PC-9 (cell line): ENCODE results near the gene PLPP3. TPM values are rescaled to one million over a fixed set of nuclear protein-coding genes. Genes with fewer than 3 reads are reported as not detected.

ENCODE experiments used
- BruUV-seq: library from RNA; stranded (reverse); fragments of 400-500 nt; replicated peaks from 2 replicates; lab custom pipeline; 2021; lab: Mats Ljungman, UMichigan
- CTCF ChIA-PET: fragments of 300-600 bp; sonication (Branson Sonifier 250); formaldehyde crosslinking; loops from one replicate; lab custom pipeline; 2022; ENCODE audit warnings: antibody characterized with exemption; lab: Charles Lee
- POLR2A ChIA-PET: fragments of 300-600 bp; sonication (Branson Sonifier 250); formaldehyde crosslinking; loops from one replicate; lab custom pipeline; 2022; ENCODE audit warnings: antibody characterized with exemption; ENCODE audit not compliant: unreplicated experiment; lab: Charles Lee
- DNase-seq, 2 experiments: peaks; one replicate each; pipeline versions ENCODE4 v3.0.0 to v3.0.0-alpha.2; 2015 to 2022; ENCODE audit warnings: mixed read lengths in 1 of 2
- H2AFZ ChIP-seq: fragments of 200-600 bp; sonication (generic); 2 replicates; pipeline ENCODE4 v1.8.1; 2017; ENCODE audit warnings: antibody characterized with exemption
- H3F3A ChIP-seq: fragments of 200-600 bp; sonication (generic); 2 replicates; pipeline ENCODE4 v1.8.1; 2017; ENCODE audit warnings: antibody characterized with exemption, mild to moderate bottlenecking, low read depth; ENCODE audit not compliant: insufficient read depth
- H3K27ac ChIP-seq: fragments of 200-600 bp; sonication (generic); 2 replicates; pipeline ENCODE4 v1.6.1; 2016; ENCODE audit warnings: mixed run types
- H3K27me3 ChIP-seq: fragments of 200-600 bp; sonication (generic); 2 replicates; pipeline ENCODE4 v1.6.1; 2016; ENCODE audit warnings: low read depth, mixed run types; ENCODE audit not compliant: insufficient read depth
- H3K36me3 ChIP-seq: fragments of 200-600 bp; sonication (generic); 2 replicates; pipeline ENCODE4 v1.6.1; 2016; ENCODE audit warnings: low read depth, mixed run types
- H3K4me1 ChIP-seq: fragments of 200-600 bp; sonication (generic); replicated peaks from 2 replicates; pipeline ENCODE4 v1.6.1; 2016; ENCODE audit warnings: mixed run types; ENCODE audit not compliant: insufficient read depth
- H3K4me2 ChIP-seq: fragments of 200-600 bp; sonication (generic); 2 replicates; pipeline ENCODE4 v1.6.1; 2017; ENCODE audit warnings: mixed run types
- H3K4me3 ChIP-seq: fragments of 200-600 bp; sonication (generic); 2 replicates; pipeline ENCODE4 v1.6.1; 2016; ENCODE audit warnings: mixed run types
- H3K79me2 ChIP-seq: fragments of 200-600 bp; sonication (generic); 2 replicates; pipeline ENCODE4 v1.6.1; 2017; ENCODE audit warnings: low read depth, mixed run types
- H3K9me2 ChIP-seq: fragments of 200-600 bp; sonication (generic); 2 replicates; pipeline ENCODE4 v1.8.1; 2017; ENCODE audit warnings: mild to moderate bottlenecking; ENCODE audit not compliant: insufficient read depth
- H3K9me3 ChIP-seq: fragments of 200-600 bp; sonication (generic); 2 replicates; pipeline ENCODE4 v1.8.1; 2016; ENCODE audit warnings: low read depth; ENCODE audit not compliant: insufficient read depth
- H4K20me1 ChIP-seq: fragments of 200-600 bp; sonication (generic); 2 replicates; pipeline ENCODE4 v1.8.1; 2017; ENCODE audit not compliant: insufficient read depth
- CTCF ChIP-seq: fragments of 200-600 bp; sonication (generic); conservative IDR thresholded peaks from 2 replicates; pipeline ENCODE4 v1.6.1; 2017; ENCODE audit warnings: mixed run types, antibody characterized with exemption, mild to moderate bottlenecking, moderate library complexity
- EZH2 ChIP-seq: fragments of 200-600 bp; sonication (generic); IDR thresholded peaks from 2 replicates; pipeline ENCODE4 v1.8.0; 2017; ENCODE audit warnings: antibody characterized with exemption, low read depth
- intact Hi-C: fragments of 100-400 bp; cut with micrococcal nuclease; formaldehyde crosslinking; loops from one replicate; pipeline ENCODE4 v1.10.0; 2022; ENCODE audit not compliant: unreplicated experiment
- total RNA-seq: library from RNA; stranded (reverse); gene quantifications from 2 replicates; pipeline ENCODE4 v1.2.3, GENCODE V29; 2021

Gene PLPP3
- total RNA-seq, 1 experiment from 2014 or later: 22.4 TPM

DNA sequence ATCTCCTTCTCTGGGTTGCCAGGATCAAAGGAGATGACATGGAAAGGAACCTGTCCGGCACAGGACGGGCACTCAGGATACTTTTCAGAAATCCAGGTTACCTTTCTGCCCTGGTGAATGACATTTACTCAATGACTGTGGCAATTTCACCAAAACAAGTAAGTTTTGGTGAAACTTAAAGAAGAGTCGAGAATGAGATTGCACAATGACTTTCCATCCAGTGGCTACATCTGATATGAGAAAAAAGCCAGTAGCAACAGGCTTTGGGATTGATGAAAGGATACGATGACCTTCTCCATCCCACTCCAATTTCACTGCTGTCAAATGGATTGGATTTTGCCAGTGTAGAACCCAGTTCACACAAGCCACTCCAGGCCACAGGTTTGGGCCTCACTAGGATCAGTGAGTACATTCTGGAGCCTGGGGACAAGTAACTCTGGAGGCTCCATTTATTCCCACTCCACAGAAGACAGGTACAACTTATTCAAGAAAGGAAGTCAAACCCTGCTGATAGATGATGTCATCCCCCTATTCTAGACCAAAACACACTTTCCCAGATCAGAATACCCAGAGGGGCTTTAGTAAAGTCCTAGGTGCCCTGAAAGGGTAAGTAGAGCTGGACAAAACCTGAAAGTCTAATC, 63.3 kb downstream of the PLPP3 start:
- no peak for TF ChIP-seq EZH2
- no peak for TF ChIP-seq CTCF
- Histone ChIP-seq H3K27me3 (no peaks in the 10 kb centered on the region), H3F3A (peaks cover 38% of the 10 kb centered on the region), H3K4me3 (peak overlapping the region; percentile 60), H4K20me1 (no peaks in the 10 kb centered on the region), H3K4me2 (peak overlapping the region; percentile 93), H3K79me2 (peaks cover 44% of the 10 kb centered on the region), H3K9me2 (no peaks in the 10 kb centered on the region), H2AFZ (0 out of 2 replicates have a peak overlapping the region, but pooled peaks have one; percentile 58), H3K36me3 (peaks cover 18% of the 10 kb centered on the region; the same call in 1 of the 2 replicates), H3K27ac (peak overlapping the region; percentile 99), H3K9me3 (no peaks in the 10 kb centered on the region), H3K4me1 (peaks cover 41% of the 10 kb centered on the region)
- CTCF ChIA-PET: interaction anchor here (0.7 kb wide), 1 partner anchor 817 kb away, joined by 4 read pairs; no protein-coding TSS in a partner anchor
- no peak for DNase-seq
- no TSS peak for BruUV-seq
- intact Hi-C loops: loop anchor here (5.0 to 10.0 kb wide), 3 partner anchors 139 to 1089 kb away; no protein-coding TSS in a partner anchor
- POLR2A ChIA-PET: interaction anchor here (0.7 kb wide), 1 partner anchor 1111 kb away, joined by 11 read pairs; no protein-coding TSS in a partner anchor

DNA sequence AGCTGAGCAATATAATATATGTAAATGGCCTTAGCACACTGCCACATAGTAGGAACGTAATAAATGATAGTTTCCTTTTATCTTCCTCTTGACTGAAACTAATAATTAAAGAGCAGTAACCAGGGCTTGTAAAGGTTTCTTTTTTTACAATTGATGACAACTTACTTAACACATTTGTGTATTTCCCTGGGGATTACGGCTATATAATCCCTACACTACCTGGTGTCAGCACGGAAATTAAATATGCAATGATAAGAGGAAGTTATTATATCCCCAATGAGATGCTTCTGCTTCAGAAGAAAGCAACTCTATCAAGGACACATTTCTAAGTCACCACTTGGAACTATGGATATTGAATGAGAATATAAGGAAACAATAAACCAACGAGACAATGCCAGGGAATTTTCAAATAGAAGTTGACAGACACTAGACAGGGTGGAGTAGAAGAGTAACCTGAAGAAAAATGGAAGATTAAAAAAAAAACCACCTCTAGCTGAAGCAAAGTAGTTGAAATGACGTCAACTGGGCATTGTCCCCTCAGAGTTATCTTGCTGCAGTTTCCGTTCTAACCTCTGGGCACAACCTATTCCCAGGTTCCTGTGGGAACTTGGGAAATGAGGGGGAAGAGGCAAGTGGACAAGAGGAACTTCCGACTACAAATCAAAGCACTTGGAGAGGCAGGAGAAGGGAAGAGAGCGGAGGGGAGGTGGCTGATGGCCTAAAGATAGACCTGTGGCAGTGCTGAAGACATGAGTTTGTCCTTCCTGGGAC, 66.5 kb downstream of the PLPP3 start:
- Histone ChIP-seq H2AFZ (no peak overlapping the region), H3K4me2 (no peak overlapping the region), H3K79me2 (peaks cover 44% of the 10 kb centered on the region), H3K27me3 (no peaks in the 10 kb centered on the region), H3K4me1 (peaks cover 41% of the 10 kb centered on the region), H3F3A (peaks cover 27% of the 10 kb centered on the region), H3K9me3 (no peaks in the 10 kb centered on the region), H3K27ac (no peak overlapping the region), H3K36me3 (peaks cover 18% of the 10 kb centered on the region; the same call in 1 of the 2 replicates), H4K20me1 (no peaks in the 10 kb centered on the region), H3K9me2 (no peaks in the 10 kb centered on the region), H3K4me3 (no peak overlapping the region)
- DNase-seq: no peak
- BruUV-seq: no TSS peak
- intact Hi-C loops: loop anchor here (10.0 kb wide), 1 partner anchor 358 kb away; no protein-coding TSS in a partner anchor
- ChIA-PET POLR2A (no interaction called here), CTCF (no interaction called here)
- no peak for TF ChIP-seq EZH2
- no peak for TF ChIP-seq CTCF

DNA sequence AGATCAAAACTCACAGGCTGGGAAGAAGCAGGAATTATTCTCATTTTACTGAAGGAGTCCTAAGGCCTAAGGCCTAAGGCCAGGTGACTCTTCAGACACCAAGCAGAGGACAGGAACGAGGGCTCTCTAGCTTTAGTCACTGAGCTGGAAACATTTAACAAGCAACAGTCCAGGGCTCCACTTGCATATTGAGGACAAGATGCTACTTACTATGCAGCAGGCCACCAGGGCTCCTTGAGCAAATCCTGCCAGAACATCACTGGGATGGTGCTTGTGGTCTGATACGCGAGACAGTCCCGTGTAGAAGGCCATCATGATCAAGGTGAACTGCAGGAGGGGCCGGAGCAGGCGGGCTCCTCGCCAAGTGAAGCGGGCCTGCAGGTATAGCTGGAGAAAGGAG, 67.6 kb downstream of the PLPP3 start:
- intact Hi-C loops: loop anchor here (10.0 kb wide), 1 partner anchor 357 kb away; no protein-coding TSS in a partner anchor
- Histone ChIP-seq H3K27me3 (no peaks in the 10 kb centered on the region), H3K36me3 (peaks cover 25% of the 10 kb centered on the region), H3K27ac (no peak overlapping the region), H3K4me3 (no peak overlapping the region), H3K4me1 (peaks cover 31% of the 10 kb centered on the region), H3F3A (peaks cover 15% of the 10 kb centered on the region), H2AFZ (no peak overlapping the region), H3K4me2 (no peak overlapping the region), H3K9me2 (no peaks in the 10 kb centered on the region), H4K20me1 (no peaks in the 10 kb centered on the region), H3K9me3 (no peaks in the 10 kb centered on the region), H3K79me2 (peaks cover 44% of the 10 kb centered on the region)
- CTCF ChIA-PET: no interaction called here
- no peak for DNase-seq
- TF ChIP-seq EZH2: no peak
- no peak for TF ChIP-seq CTCF
- BruUV-seq: no TSS peak
- POLR2A ChIA-PET: no interaction called here
